ENCODE data around the gene TNIP2.

DNA sequence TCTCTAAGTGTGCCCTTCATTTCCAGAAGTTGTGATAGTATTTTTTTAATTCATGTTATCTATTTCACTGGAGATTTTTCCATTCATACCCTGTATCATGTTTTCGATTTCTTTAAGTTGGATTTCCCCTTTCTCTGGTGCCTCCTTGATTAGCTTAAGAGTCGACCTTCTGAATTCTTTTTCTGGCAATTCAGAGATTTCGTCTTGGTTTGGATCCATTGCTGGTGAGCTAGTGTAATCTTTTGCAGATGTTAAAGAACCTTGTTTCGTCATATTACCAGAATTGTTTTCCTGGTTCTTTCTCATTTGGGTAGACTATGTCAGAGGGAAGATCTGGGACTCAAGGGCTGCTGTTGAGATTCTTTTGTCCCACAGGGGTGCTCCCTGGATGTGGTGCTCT lies 27.7 kb upstream of the TNIP2 start:
- TF ChIP-seq, protein P1, sequence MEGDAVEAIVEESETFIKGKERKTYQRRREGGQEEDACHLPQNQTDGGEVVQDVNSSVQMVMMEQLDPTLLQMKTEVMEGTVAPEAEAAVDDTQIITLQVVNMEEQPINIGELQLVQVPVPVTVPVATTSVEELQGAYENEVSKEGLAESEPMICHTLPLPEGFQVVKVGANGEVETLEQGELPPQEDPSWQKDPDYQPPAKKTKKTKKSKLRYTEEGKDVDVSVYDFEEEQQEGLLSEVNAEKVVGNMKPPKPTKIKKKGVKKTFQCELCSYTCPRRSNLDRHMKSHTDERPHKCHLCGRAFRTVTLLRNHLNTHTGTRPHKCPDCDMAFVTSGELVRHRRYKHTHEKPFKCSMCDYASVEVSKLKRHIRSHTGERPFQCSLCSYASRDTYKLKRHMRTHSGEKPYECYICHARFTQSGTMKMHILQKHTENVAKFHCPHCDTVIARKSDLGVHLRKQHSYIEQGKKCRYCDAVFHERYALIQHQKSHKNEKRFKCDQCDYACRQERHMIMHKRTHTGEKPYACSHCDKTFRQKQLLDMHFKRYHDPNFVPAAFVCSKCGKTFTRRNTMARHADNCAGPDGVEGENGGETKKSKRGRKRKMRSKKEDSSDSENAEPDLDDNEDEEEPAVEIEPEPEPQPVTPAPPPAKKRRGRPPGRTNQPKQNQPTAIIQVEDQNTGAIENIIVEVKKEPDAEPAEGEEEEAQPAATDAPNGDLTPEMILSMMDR (IDR thresholded peaks at IDR 0.05; ENCODE audit: insufficient read depth, low read depth, low read length) = no peak
- no peak for TF ChIP-seq EZH2 (IDR thresholded peaks at IDR 0.05; ENCODE audit: insufficient read depth, low read length)
